ENCODE data around the gene BRSK1. TPM values are rescaled to one million over a fixed set of nuclear protein-coding genes. Genes with fewer than 3 reads are reported as not detected.

BRSK1 gene
- total and polyA plus RNA-seq, 10 of the 15 experiments (the other 5 are each of a cell fraction or from before 2014, with no cell fraction given): 0.03 to 0.76 (median 0.25) TPM; not detected in 4

- H3K9me3 ChIP-seq (replicated peaks; ENCODE audit: control insufficient read depth, insufficient read depth, low read length): no peaks in the 10 kb centered on the region; the same call in 2 of the 3 replicates
- no peak overlapping the region for H3K9ac ChIP-seq (ENCODE audit: control insufficient read depth, insufficient read depth, low read length)
- no peaks in the 10 kb centered on the region for H3K79me2 ChIP-seq (ENCODE audit: control insufficient read depth, insufficient read depth, low read length)
- ChIA-PET RAD21 (ENCODE audit: unreplicated experiment) (no interaction called here), POLR2A (no interaction called here), CTCF (no interaction called here), SMC1A (ENCODE audit: uncharacterized antibody, unreplicated experiment) (no interaction called here)
- no peaks in the 10 kb centered on the region for H4K20me1 ChIP-seq (ENCODE audit: control insufficient read depth, insufficient read depth)
- H3K36me3 ChIP-seq (ENCODE audit: control insufficient read depth in 2 of 2, insufficient read depth in 2 of 2, low read length in 1 of 2): no peaks in the 10 kb centered on the region; a peak in 1 of 4 replicates
- ATAC-seq (no peak), DNase-seq (ENCODE audit: low read depth, low spot score) (no peak), FAIRE-seq (no peak)
- 90% methylated on average over 4 of the region's 4 CpGs for WGBS (ENCODE audit: insufficient coverage, insufficient replicate concordance, low lambda C conversion rate, missing lambda C conversion rate)
- intact Hi-C loops (cut with micrococcal nuclease; ENCODE audit: unreplicated experiment): no loop called here
- no TSS peak for BruUV-seq (replicated peaks)
- no peaks in the 10 kb centered on the region for H3K27me3 ChIP-seq (replicated peaks in 1 of 2; ENCODE audit: control insufficient read depth in 2 of 2, insufficient read depth in 2 of 2, low read length in 1 of 2)
- no peak overlapping the region for H3K27ac ChIP-seq (ENCODE audit: control insufficient read depth, insufficient read depth)
- no peak overlapping the region for H2AFZ ChIP-seq (ENCODE audit: control insufficient read depth, low read depth, low read length)
- H3K4me1 ChIP-seq (ENCODE audit: control insufficient read depth, insufficient read depth, low read length): no peaks in the 10 kb centered on the region
- in situ Hi-C loops (cut with MboI): no loop called here
- H3K4me2 ChIP-seq (ENCODE audit: control insufficient read depth, insufficient read depth): no peak overlapping the region
- H3K4me3 ChIP-seq: no peak overlapping the region
- no peak for TF ChIP-seq IKZF1 (conservative IDR thresholded peaks at IDR 0.05)
- TF ChIP-seq DPF2 (IDR thresholded peaks at IDR 0.05): no peak
- TF ChIP-seq EGR1 (IDR thresholded peaks at IDR 0.05; ENCODE audit: borderline replicate concordance in 1 of 2, low read depth in 2 of 2, low read length in 2 of 2): no peak
- TF ChIP-seq NFIC (IDR thresholded peaks at IDR 0.05; ENCODE audit: low read depth, low read length): no peak
- no peak for TF ChIP-seq E2F8 (IDR thresholded peaks at IDR 0.05; ENCODE audit: low read depth, partially characterized antibody)
- TF ChIP-seq EZH2 (IDR thresholded peaks at IDR 0.05; ENCODE audit: borderline replicate concordance, control insufficient read depth, low read depth, low read length): no peak
- no peak for TF ChIP-seq BHLHE40 (IDR thresholded peaks at IDR 0.05; ENCODE audit: borderline replicate concordance in 1 of 2, low read depth in 2 of 2, low read length in 1 of 2)
- no peak for TF ChIP-seq HCFC1 (IDR thresholded peaks at IDR 0.05; ENCODE audit: low read length)
- TF ChIP-seq SUPT20H (IDR thresholded peaks at IDR 0.05; ENCODE audit: borderline replicate concordance, control insufficient read depth, low read depth, low read length): no peak
- TF ChIP-seq BCLAF1 (IDR thresholded peaks at IDR 0.05): no peak
- no peak for TF ChIP-seq SUZ12 (IDR thresholded peaks at IDR 0.05; ENCODE audit: unreplicated experiment)
- no peak for TF ChIP-seq ZNF384 (IDR thresholded peaks at IDR 0.05; ENCODE audit: borderline replicate concordance, low read depth, low read length)
- no peak for TF ChIP-seq BRCA1 (IDR thresholded peaks at IDR 0.05; ENCODE audit: low read depth, low read length)
- no peak for TF ChIP-seq ZBED1 (IDR thresholded peaks at IDR 0.05; ENCODE audit: borderline replicate concordance)
- no peak for TF ChIP-seq YY1 (IDR thresholded peaks at IDR 0.05; ENCODE audit: low read depth, low read length)
- TF ChIP-seq MXI1 (IDR thresholded peaks at IDR 0.05; ENCODE audit: low read depth, low read length): no peak
- no peak for TF ChIP-seq CTCF (IDR thresholded peaks at IDR 0.05 in 2 of 3, conservative IDR thresholded peaks at IDR 0.05 in 1 of 3; ENCODE audit: control insufficient read depth in 2 of 3, extremely low read depth in 1 of 3, insufficient read depth in 1 of 3, low read depth in 3 of 3, low read length in 3 of 3)
- TF ChIP-seq JUND (IDR thresholded peaks at IDR 0.05; ENCODE audit: low read depth, low read length): no peak
Observed at GRCh38 chr19:55266840-55267239, 17.0 kb upstream of the BRSK1 start.
